Renal cortex interstitium (tissue), 11 donors: Measurements from ENCODE around the gene CDK3. TPM values are rescaled to one million over a fixed set of nuclear protein-coding genes. Genes with fewer than 3 reads are reported as not detected.
A peak's percentile ranks its signal among the peaks of the same experiment; 100 is the strongest.

Experiments used
- DNase-seq, 11 donors: peaks; one replicate each; pipeline ENCODE4 v3.0.0-alpha.2; 2013; ENCODE audit warnings: low read depth in 9 of 11, low spot score in 4 of 11; ENCODE audit errors: extremely low read depth in 1 of 11
- polyA plus RNA-seq, 3 donors: library from polyadenylated mRNA; unstranded; fragments of 120-200 nt; gene quantifications; one replicate each; pipeline ENCODE4 v1.2.1, GENCODE V29; 2013; ENCODE audit not compliant: insufficient read length in 3 of 3

CDK3 gene
- polyA plus RNA-seq, 3 donors: 12.7 to 26.6 (median 15.7) TPM

GRCh38 chr17:76009447-76009846, 8.8 kb downstream of the CDK3 start:
- DNase-seq: no peak

DNA sequence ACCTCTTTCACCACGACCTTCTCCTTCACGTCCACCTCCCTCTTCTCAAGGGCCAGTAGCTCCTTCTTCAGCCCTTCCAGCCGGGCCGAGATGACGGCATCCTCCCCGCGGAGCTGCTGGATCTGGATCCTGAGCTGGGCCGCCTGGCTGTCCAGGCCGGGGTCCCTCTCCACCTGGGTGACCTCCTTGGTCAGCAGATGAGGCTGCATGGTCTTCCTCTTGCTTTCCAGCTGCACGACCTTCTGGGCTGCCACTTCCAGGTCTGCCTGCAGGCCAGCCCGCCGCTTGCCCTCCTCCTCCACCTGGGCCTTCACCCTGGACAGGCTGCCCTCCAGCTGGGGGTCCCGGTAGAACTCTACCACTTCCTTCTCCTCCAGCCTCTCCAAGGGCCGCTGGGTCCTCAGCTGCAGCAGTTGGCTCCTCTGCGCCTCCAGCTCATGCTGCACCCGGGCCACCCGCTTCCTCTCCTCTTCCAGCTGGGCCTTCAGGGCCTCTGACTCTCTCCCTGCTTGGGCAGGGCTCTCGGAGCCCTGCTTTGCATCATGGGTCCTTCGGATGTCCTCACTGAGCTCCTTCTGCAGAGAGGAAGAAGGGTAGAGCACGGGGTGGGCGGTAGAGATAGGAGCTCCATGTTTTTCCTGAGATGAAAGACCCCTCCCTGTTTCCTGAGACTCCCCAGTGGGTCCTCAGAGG, 9.5 kb downstream of the CDK3 start:
- no peak for DNase-seq

GRCh38 chr17:76011951-76012350, 11.3 kb downstream of the CDK3 start:
- no peak for DNase-seq

- no peak for DNase-seq
These were observed 12.8 kb downstream of the CDK3 start for GRCh38 chr17:76013377-76013932.

DNA sequence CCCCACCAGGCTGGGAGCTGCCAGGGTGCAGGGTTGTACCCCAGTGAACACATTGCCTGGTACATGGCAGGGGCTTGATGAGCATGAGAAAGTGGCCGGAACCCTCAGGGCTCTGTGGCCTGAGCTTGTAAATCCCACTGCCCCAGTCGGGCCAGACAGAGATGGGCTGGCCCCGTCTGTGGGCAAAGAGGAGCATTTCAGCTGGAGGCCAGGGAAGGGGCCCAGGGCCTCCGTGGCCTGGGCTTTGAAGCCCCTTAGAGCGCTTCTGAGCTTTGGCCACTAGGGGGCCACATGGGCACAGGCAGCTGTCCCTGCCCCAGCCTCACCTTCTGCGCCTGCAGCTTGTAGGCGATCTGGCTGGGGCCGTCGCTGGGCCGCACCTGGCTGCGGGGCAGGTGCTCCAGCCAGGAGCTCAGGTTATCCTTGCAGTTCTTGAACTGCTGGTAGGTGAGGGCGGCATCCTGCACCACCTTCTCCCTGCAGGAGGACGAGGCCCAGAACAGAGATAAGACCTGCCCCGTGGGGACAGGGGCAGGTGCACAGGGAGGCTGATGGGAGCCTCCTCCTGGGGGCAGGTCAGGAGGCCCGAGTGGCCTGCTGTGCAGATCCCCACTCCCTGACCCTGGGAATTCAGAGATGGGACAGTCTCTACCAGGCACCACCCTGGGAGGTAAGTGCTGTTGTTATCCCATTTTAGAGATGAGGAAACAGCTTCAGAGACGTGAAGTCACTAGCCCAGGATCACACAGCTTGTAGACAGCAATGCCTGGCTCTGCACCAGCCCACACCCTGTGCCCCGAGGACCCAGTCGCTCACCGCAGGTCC, 13.7 kb downstream of the CDK3 start:
- peak in 3 of 11 donors; percentile 52 to 72 (median 62) for DNase-seq

DNA sequence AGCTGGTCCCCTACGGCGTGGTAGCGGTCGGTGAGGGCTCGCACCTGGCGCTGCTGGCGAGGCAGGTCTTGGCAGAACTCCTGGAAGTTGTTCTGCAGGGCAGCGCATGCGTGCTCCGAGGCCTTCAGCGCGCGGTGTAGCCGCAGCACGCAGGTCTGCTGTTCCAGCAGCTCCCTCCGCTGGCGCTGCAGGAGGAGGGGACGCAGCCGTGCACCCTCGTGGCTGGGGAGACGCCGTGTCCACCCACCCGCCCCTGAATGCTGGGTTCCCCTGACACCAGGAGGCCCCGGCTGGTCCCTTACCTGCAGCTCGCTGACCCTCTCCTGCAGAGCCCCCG, 14.2 kb downstream of the CDK3 start:
- DNase-seq: no peak

DNA sequence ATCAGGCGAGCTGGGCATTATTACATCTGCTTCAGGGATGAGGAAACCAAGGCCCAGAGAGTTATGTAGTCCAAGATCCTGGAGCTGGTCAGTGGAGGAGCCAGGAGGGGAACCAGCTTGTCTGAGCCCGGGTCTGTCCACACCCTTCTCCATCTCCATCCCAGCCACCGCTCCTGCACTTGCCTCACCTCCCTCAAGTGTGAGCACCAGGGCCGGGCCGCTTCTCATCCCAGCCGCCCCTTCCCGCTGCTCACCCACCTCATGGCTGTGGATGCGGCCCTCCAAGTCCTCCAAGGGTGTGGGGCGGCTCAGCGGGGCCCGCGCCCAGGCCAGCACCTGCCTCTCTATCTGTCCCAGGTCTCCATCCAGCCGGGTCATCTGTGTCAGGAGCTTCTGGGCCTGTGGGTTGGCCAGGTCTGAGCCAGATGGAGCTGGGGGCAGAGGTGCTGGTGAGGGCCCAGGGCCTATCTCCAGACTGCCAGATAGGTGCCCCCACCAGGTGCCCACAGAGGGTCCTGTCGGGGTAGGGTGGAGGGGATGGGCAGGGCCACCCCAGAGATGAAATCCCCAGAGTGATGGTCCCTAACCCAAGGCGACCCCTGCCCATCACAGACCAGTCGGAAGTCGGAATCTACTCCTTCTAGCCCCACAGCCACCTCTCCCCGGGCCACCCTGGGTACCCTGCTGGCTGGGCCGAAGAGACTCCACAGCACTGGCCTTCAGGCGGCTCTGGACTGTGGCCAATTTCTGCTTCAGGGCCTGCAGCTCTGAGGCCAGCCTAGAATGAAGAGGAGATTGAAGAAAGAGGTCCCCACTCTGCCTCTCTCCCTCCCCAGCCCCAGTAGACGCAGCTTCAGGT, 17.1 kb downstream of the CDK3 start:
- DNase-seq: no peak

DNA sequence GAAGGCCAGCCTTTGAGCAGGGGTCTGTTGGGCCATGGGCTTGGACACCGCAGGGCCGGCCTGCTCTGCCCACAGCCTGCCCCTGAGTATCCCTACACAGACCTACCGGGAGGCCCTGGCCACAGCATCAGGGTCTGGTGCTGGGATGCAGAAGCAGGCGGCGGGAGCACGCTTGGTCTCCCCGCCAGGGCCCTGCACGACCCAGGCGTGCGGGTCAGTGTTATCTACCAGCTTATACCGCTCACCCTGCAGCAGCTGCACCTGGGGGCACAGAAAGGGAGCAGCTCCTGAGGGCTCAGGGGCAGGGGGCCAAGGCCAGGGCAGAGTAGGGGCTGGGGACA, 17.7 kb downstream of the CDK3 start:
- no peak for DNase-seq

GRCh38 chr17:76018801-76019200, 18.1 kb downstream of the CDK3 start:
- DNase-seq: no peak

DNA sequence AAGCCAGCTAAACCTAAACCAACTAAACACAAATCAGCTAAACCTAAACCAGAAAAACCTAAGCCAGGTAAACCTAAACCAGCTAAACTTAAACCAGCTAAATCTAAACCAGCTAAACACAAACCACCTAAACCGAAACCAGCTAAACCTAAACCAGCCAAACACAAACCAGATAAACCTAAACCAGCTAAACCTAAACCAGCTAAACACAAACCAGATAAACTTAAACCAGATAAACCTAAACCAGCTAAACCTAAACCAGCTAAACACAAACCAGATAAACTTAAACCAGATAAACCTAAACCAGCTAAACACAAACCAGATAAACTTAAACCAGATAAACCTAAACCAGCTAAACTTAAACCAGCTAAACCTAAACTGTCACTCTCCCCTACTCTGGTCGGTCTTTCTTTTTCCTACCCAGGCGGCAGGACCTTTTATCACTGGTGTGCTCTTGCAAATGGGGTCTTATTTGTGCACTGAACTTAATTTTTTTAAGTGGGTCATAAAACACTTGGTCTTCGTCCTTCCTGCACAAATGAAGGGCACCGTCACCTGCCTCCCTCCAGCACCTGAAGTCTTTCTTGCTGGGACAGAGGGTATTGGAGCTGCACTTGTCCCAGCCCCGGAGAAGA, 19.3 kb downstream of the CDK3 start:
- no peak for DNase-seq

- DNase-seq: no peak
These were observed 21.6 kb downstream of the CDK3 start for GRCh38 chr17:76022285-76022684.

GRCh38 chr17:76022973-76023899, 22.6 kb downstream of the CDK3 start:
- DNase-seq: no peak

GRCh38 chr17:76023900-76024237, 23.2 kb downstream of the CDK3 start:
- DNase-seq: no peak

- no peak for DNase-seq
These were observed 23.7 kb downstream of the CDK3 start for GRCh38 chr17:76024353-76024752.

- DNase-seq: no peak
These were observed 24.6 kb downstream of the CDK3 start for GRCh38 chr17:76025294-76025693.

DNA sequence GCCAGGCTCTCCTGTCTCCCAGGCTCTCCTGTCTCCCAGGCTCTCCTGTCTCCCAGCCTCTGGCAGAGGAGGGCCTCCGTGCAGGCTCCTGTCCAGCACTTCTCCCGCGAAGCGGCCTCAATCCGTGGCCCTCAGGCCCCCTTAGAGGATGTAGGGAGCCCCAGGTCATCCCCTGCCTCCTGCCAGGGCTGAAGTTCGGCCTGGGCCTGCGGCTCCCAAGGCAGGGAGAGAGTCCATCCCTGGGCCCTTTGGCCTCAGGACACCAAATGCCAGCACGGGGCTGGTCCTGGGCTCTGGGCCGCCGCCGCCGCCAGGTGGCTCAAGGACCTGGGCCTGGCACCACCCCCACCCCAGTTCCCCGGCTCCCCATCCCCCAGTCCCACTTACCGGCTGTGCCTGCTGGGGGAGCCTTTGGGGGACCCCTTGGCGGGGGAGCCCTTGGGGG, 26.1 kb downstream of the CDK3 start:
- DNase-seq: no peak

DNA sequence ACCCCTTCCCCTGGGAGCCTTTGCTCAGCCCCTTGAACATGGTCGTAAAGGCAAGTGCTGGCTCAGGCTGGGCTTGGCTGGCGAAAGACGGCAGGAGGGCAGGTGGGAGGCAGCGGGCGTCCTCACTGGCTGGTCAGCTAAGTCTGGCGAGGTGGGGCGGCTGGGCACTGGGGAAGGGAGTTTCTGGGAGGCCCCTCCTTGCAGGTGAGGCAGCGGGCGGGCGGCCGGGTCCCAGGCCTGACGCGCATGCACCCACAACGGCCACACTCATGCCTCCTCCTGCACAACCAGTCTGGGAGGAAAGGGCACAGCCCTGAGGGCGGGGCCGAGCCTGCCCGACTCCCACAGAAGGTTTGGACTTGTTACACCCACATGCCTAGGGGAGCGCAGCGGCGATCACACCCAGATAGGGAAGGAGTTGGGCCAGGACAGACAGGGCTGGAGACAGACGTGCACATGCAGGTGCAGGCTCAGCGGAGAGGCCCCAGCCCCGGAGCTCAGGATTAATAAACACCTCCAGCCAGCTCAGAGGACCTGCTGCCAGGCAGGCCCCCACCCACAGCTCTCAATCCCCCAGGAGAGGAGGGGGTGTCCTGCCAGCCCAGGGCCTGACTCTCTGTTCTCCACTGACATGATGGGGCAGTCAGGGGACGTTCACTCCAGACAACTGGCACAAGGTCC, 26.6 kb downstream of the CDK3 start, which contains the start of gene EVPL:
TSS of gene EVPL (minus strand) at position 148 of the 681 bp plus-strand sequence. CDS start at position 40, 108 bp downstream.
- no peak for DNase-seq
